Measurements from ENCODE around the gene PPIAL4G.
"Not testable (repeated sequence)": the region's sequence is repeated elsewhere in the genome, so short reads cannot be mapped to it uniquely, and the experiment has no call there.

Gene PPIAL4G

GRCh38 chr1:148483029-148483428 lies at the start of gene PPIAL4G:
PPIAL4G (minus strand) TSS chr1:148483302; CDS start chr1:148483252, 50 bp downstream.
- H3K27ac Mint-ChIP-seq; H3K4me3 Mint-ChIP-seq; ATAC-seq (replicated peaks); H3K27me3 Mint-ChIP-seq; H3K9me3 Mint-ChIP-seq; H3K4me1 Mint-ChIP-seq; DNase-seq; H3K36me3 Mint-ChIP-seq: not testable (repeated sequence)

- H3K36me3 Mint-ChIP-seq; H3K9me3 Mint-ChIP-seq; H3K27me3 Mint-ChIP-seq; H3K27ac Mint-ChIP-seq; DNase-seq; ATAC-seq (replicated peaks); H3K4me1 Mint-ChIP-seq; H3K4me3 Mint-ChIP-seq: not testable (repeated sequence)
These were observed 49.1 kb upstream of the PPIAL4G start for GRCh38 chr1:148532158-148532557.

GRCh38 chr1:148529101-148529567 lies 46.0 kb upstream of the PPIAL4G start:
- peak; percentile 49 for DNase-seq
- not testable (repeated sequence) for ATAC-seq (replicated peaks); H3K36me3 Mint-ChIP-seq; H3K27me3 Mint-ChIP-seq; H3K4me1 Mint-ChIP-seq; H3K9me3 Mint-ChIP-seq
- peak overlapping the region; percentile 55 to 69 for H3K4me3 Mint-ChIP-seq
- H3K27ac Mint-ChIP-seq: peak overlapping the region; percentile 93

- not testable (repeated sequence) for H3K36me3 Mint-ChIP-seq; H3K27me3 Mint-ChIP-seq; H3K9me3 Mint-ChIP-seq; H3K4me1 Mint-ChIP-seq; ATAC-seq (replicated peaks); H3K27ac Mint-ChIP-seq
- peak; percentile 54 for DNase-seq
- peak overlapping the region in 1 of 2 donors; percentile 69 for H3K4me3 Mint-ChIP-seq
These were observed 45.5 kb upstream of the PPIAL4G start for GRCh38 chr1:148528591-148528990.

GRCh38 chr1:148526587-148526986 lies 43.5 kb upstream of the PPIAL4G start:
- not testable (repeated sequence) for H3K4me3 Mint-ChIP-seq; ATAC-seq (replicated peaks); H3K9me3 Mint-ChIP-seq; H3K27ac Mint-ChIP-seq; H3K27me3 Mint-ChIP-seq; DNase-seq
- Mint-ChIP-seq H3K36me3 (peaks cover 2 to 10% of the 10 kb centered on the region in 2 donors), H3K4me1 (peaks cover 8 to 11% of the 10 kb centered on the region in 2 donors)

GRCh38 chr1:148523205-148524144 lies 40.4 kb upstream of the PPIAL4G start:
- Mint-ChIP-seq H3K36me3 (peaks cover 2 to 10% of the 10 kb centered on the region in 2 donors), H3K4me3 (peak overlapping the region; percentile 78 to 81), H3K4me1 (peaks cover 8 to 11% of the 10 kb centered on the region in 2 donors), H3K27ac (peak overlapping the region; percentile 98)
- H3K9me3 Mint-ChIP-seq, H3K27me3 Mint-ChIP-seq: not testable (repeated sequence)
- DNase-seq (peak; percentile 54), ATAC-seq (replicated peaks) (peak; percentile 10 to 44)

GRCh38 chr1:148522561-148523204 lies 39.6 kb upstream of the PPIAL4G start:
- H3K9me3 Mint-ChIP-seq, H3K27me3 Mint-ChIP-seq: not testable (repeated sequence)
- Mint-ChIP-seq H3K36me3 (peaks cover 2 to 10% of the 10 kb centered on the region in 2 donors), H3K27ac (peak overlapping the region; percentile 98), H3K4me1 (peaks cover 8 to 11% of the 10 kb centered on the region in 2 donors), H3K4me3 (peak overlapping the region; percentile 78 to 81)
- ATAC-seq (replicated peaks) (peak; percentile 79 to 85), DNase-seq (peak; percentile 93)

GRCh38 chr1:148522072-148522471 lies 39.0 kb upstream of the PPIAL4G start:
- Mint-ChIP-seq H3K36me3 (peaks cover 2 to 10% of the 10 kb centered on the region in 2 donors), H3K4me3 (peak overlapping the region; percentile 78 to 81), H3K4me1 (peaks cover 8 to 11% of the 10 kb centered on the region in 2 donors), H3K27ac (peak overlapping the region; percentile 98)
- H3K27me3 Mint-ChIP-seq, H3K9me3 Mint-ChIP-seq: not testable (repeated sequence)
- peak; percentile 87 for DNase-seq
- peak; percentile 35 to 49 for ATAC-seq (replicated peaks)

- H3K4me3 Mint-ChIP-seq; H3K4me1 Mint-ChIP-seq; H3K27me3 Mint-ChIP-seq; ATAC-seq (replicated peaks); DNase-seq; H3K27ac Mint-ChIP-seq; H3K36me3 Mint-ChIP-seq; H3K9me3 Mint-ChIP-seq: not testable (repeated sequence)
These were observed 31.2 kb upstream of the PPIAL4G start for GRCh38 chr1:148514310-148514709.

GRCh38 chr1:148512571-148513184 lies 29.6 kb upstream of the PPIAL4G start:
- not testable (repeated sequence) for H3K9me3 Mint-ChIP-seq; H3K4me3 Mint-ChIP-seq; ATAC-seq (replicated peaks); H3K4me1 Mint-ChIP-seq; H3K36me3 Mint-ChIP-seq; H3K27ac Mint-ChIP-seq; DNase-seq; H3K27me3 Mint-ChIP-seq

GRCh38 chr1:148493933-148494332 lies 10.8 kb upstream of the PPIAL4G start:
- ATAC-seq (replicated peaks); H3K27ac Mint-ChIP-seq; DNase-seq; H3K4me1 Mint-ChIP-seq; H3K4me3 Mint-ChIP-seq; H3K36me3 Mint-ChIP-seq; H3K9me3 Mint-ChIP-seq; H3K27me3 Mint-ChIP-seq: not testable (repeated sequence)

GRCh38 chr1:148481134-148481533 lies 2.0 kb downstream of the PPIAL4G start:
- not testable (repeated sequence) for DNase-seq; H3K27ac Mint-ChIP-seq; H3K27me3 Mint-ChIP-seq; H3K9me3 Mint-ChIP-seq; H3K4me1 Mint-ChIP-seq; H3K36me3 Mint-ChIP-seq; H3K4me3 Mint-ChIP-seq; ATAC-seq (replicated peaks)

GRCh38 chr1:148459694-148460093 lies 23.4 kb downstream of the PPIAL4G start:
- not testable (repeated sequence) for H3K27ac Mint-ChIP-seq; H3K27me3 Mint-ChIP-seq; H3K9me3 Mint-ChIP-seq; H3K4me1 Mint-ChIP-seq; H3K36me3 Mint-ChIP-seq; DNase-seq; ATAC-seq (replicated peaks)
- H3K4me3 Mint-ChIP-seq: peak overlapping the region in 1 of 2 donors; percentile 21

GRCh38 chr1:148458901-148459581 lies 24.1 kb downstream of the PPIAL4G start:
- peak; percentile 43 for DNase-seq
- H3K4me1 Mint-ChIP-seq; ATAC-seq (replicated peaks); H3K36me3 Mint-ChIP-seq; H3K27me3 Mint-ChIP-seq; H3K9me3 Mint-ChIP-seq: not testable (repeated sequence)
- Mint-ChIP-seq H3K4me3 (peak overlapping the region; percentile 78 to 84), H3K27ac (peak overlapping the region; percentile 85)

Measured in stimulated activated naive B cell treated with anti-CD40 and anti-IgM and Interleukin-4, amounts not matched to agents 10 μg/mL and 1 μg/mL and 100 μg/mL, for 72 hours (primary cell).